T47D (cell line): ENCODE data around the gene APCDD1L.

Source experiments
- DNase-seq, 2 experiments: peaks; one replicate each; pipeline versions ENCODE4 v3.0.0 to v3.0.0-alpha.2; 2011 to 2012; ENCODE audit warnings: low read depth in 1 of 2, low spot score in 1 of 2
- JUND ChIP-seq: IDR thresholded peaks from 2 replicates; pipeline ENCODE4 v1.6.1; 2012; ENCODE audit warnings: low read depth
- in situ Hi-C: cut with HindIII; loops from 2 replicates; pipeline ENCODE4 v1.10.0; 2016; ENCODE audit warnings: low sequenced_read_pairs, low pct_unique_long_range_greater_than_20kb

Gene APCDD1L

GRCh38 chr20:58500256-58500655, 14.9 kb downstream of the APCDD1L start:
- no peak for TF ChIP-seq JUND
- in situ Hi-C loops, result no loop called here
- no peak for DNase-seq

GRCh38 chr20:58498470-58499068, 16.6 kb downstream of the APCDD1L start:
- in situ Hi-C loops, result no loop called here
- no peak for DNase-seq
- TF ChIP-seq JUND, result no peak

- DNase-seq, result no peak
- no peak for TF ChIP-seq JUND
- in situ Hi-C loops, result no loop called here
Measured at GRCh38 chr20:58497724-58498469, 17.3 kb downstream of the APCDD1L start.

GRCh38 chr20:58497076-58497641, 18.0 kb downstream of the APCDD1L start:
- in situ Hi-C loops, result no loop called here
- no peak for TF ChIP-seq JUND
- no peak for DNase-seq

DNA sequence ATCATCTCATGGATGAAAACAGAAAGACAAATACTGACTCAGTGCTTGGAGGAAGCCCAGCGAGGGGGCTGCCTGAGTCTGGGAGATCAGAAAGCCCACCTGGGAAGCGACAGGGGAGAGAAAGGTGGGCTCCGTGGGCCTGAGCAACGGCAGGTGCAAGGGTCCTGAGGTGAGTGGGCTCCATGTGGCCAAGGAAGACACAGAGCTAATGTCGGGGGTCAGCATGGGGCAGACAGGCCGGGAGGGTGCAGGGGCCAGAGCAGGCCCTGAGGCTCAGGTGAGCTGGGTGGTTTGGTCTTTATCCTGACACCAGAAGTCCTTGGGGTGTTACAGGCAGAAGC, 18.8 kb downstream of the APCDD1L start:
- no peak for TF ChIP-seq JUND
- no peak for DNase-seq
- in situ Hi-C loops, result no loop called here

GRCh38 chr20:58495623-58496428, 19.4 kb downstream of the APCDD1L start:
- DNase-seq, result no peak
- in situ Hi-C loops, result no loop called here
- TF ChIP-seq JUND, result no peak

GRCh38 chr20:58494923-58495622, 20.1 kb downstream of the APCDD1L start:
- no peak for DNase-seq
- in situ Hi-C loops, result no loop called here
- TF ChIP-seq JUND, result no peak

GRCh38 chr20:58492795-58493524, 22.2 kb downstream of the APCDD1L start:
- in situ Hi-C loops, result no loop called here
- no peak for TF ChIP-seq JUND
- DNase-seq, result no peak

DNA sequence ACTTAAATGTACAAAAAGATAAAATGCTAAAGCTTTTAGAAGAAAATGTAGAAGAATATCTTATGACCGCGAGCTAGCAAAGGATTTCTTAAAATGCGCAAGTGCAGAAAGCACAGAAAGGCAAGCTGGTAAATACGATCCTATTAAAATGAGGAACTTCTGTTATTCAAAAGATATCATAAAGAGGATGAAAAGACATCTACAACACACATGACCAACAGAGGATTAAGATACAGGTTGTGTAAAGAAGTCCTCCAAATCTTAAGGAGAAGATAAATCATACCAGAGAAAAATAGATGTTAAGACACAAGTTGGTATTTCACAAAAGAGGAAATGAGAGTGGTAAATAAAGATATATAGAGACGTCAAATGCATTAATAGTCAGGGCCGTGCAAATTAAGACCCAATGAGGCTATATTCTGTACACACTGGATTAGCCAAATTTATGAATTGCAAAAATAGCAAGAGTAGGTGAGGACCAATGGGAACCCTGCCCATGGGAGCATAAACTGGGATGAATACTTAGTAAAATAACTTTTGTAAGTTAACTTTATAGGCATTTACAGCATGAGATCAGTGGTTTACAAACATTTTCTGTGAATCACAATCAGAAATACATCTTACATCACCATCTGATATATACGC, 23.0 kb downstream of the APCDD1L start:
- in situ Hi-C loops, result no loop called here

GRCh38 chr20:58486207-58486606, 29.0 kb downstream of the APCDD1L start:
- in situ Hi-C loops, result no loop called here
- no peak for TF ChIP-seq JUND
- no peak for DNase-seq

More for the DNA sequence above, 23.0 kb downstream of the APCDD1L start:
- DNase-seq, result no peak
- TF ChIP-seq JUND, result no peak

DNA sequence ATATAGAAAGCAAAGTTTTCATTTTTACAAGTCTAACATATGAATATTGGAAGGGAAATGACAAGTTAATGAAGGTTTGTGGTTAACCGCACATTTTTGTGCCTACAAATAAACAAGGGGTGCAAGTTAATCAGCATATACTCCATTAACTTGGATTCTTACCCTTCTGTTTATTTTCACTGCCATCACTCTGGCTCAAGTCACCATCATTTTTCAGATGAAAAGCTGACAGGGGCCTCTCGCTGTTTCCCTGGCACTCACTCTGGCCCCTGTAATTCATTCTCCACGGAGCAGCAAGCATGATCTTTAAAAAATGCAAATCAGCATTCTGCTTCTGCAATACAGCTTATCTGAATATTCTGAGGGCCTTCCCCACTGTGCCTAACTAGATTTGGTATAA, 29.8 kb downstream of the APCDD1L start:
- no peak for TF ChIP-seq JUND
- in situ Hi-C loops, result no loop called here
- DNase-seq, result no peak

DNA sequence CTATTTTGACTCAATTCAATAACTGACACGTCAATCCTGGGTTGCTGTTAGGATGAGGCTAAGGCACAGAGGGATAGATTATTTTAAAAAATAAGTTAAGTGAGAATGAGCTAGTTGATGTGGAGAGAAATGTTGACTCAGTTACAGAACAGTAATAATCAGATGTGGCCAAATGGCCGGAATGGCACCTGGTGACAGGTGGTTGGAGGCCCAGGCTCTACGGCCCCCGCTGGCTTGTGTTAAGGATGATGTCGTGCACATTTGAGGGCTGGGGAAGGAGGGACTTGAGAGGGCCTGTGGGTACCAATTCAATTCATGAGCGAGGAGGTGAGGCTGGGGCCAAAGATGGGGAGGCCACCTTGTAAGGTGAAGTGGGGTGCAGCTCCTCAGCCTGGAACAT, 31.7 kb downstream of the APCDD1L start:
- in situ Hi-C loops, result no loop called here
- no peak for TF ChIP-seq JUND
- DNase-seq, result no peak
